Middle frontal gyrus (tissue), 1 donor: ENCODE data around the gene SON.
"Not testable (repeated sequence)": the region's sequence is repeated elsewhere in the genome, so short reads cannot be mapped to it uniquely, and the experiment has no call there.

ENCODE experiments used
- DNase-seq: peaks from one replicate; pipeline ENCODE4 v3.0.0-alpha.2; 2015; ENCODE audit warnings: low spot score; ENCODE audit errors: extremely low spot score

The SON gene

DNA sequence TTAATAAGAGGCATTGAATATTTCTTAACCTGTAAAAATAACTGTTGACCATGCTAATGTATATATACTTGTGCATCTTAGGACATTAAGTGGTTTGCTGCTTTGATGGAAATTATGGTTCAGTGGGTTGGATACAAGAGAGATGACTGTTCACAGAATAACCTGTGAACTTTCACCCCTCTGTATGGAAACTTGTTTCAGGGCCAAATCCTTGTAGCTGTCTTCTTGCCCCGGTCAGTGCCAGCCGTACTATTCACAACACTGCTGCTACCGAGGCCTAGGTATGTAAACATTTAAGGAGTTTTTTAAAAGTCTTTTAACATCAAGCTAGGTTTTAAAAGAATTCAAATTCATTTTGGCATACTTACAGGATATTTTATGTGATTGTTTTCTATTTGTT, 29.5 kb downstream of the SON start:
- DNase-seq, result no peak

DNA sequence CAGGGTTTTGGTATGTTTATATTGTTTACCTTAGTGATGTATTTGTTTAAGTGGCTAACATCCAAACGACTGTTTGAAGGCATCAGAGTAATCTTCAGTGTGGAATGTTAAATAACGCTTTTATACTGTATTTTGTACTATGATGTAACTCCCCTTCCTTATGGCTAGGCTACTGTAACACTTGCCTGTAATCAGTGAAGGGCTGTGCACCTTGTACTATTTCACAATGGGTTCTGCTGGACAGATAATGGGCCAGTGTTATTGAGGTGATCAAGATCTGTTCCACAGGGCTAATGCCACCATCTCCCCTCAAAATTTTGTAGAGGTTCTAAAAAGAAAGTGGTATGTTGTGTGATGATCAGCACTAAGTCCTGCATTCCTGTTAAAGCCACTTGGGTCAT, 33.9 kb downstream of the SON start:
- not testable (repeated sequence) for DNase-seq

DNA sequence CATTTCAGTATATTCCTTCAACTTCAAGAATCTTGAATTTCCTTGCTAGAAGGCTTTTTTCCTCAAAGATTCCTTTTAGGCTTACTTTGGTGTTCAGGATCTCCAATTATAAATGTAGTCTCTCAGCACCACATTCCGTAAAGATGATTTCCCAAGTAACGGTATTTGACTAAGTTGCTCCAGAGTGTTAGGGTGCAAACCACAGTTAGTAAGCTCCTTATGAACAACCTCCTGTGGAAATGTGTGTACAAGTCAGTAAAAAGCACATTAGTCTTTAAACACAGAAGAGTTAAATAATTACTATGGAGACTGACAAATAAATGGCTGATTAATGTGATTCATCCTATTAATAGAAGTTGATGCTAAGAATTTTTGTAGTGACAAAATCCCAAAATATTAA, 35.4 kb downstream of the SON start:
- no peak for DNase-seq

DNA sequence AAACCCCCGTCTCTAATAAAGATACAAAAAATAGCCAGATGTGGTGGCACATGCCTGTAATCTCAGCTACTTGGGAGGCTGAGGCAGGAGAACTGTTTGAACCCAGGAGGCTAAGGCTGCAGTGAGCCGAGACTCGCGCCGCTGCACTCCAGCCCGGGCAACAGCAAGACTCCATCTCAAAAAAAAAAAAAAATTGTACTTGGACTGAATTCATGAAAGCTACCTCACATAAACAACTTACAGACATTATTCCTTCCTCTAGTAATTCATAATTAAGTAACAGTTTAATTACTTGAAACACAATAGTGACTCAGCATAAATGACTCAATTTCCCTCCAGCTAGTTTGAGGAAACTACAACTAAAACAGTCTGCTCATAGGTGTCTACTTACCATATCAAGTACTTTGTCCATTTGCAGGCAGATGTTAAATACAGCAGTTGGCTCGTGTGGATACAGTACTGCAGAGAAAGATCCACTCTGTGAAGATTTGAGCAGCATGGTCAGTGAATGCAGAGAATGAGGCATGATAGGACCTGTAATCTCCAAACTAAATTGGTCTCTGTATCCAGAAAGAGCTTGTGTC, 36.2 kb downstream of the SON start:
- DNase-seq, result no peak

DNA sequence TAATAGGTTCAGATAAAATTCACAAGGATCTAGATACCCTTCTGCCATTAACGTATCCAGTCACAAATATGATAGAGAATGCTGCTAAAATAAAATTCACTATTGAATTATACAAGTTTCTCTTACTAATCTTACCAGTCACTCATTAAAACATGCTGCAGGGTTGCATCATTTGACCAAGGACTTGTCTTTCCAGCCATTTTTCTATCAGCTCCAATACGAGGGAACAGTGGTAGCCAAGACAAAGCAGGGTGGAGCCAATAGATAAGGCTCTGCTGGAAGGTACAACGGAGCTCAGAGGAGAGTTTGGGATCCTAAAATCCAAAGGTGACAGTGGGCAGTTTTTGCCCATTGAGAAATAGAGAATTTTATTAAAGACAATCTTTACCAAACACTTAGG, 41.6 kb downstream of the SON start:
- DNase-seq, result no peak

DNA sequence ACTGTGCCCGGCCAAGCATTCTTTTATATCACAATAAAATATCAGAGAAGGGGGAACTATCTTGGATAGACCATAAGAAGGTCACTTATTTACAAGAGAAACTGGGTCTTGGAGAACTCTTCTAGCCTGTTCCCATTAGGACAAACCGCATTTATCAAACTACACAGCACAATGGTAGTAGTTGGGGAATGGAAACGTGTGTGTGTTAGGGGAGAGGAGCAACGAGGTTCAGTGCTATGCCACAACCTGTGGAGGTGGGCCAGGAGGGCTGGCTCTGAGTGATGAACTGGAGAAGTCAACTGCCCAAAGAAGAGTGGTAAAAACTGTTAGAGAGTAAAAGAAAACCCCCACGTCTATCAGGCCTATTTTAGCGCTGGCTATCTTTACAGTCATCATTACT, 44.1 kb downstream of the SON start:
- no peak for DNase-seq

DNA sequence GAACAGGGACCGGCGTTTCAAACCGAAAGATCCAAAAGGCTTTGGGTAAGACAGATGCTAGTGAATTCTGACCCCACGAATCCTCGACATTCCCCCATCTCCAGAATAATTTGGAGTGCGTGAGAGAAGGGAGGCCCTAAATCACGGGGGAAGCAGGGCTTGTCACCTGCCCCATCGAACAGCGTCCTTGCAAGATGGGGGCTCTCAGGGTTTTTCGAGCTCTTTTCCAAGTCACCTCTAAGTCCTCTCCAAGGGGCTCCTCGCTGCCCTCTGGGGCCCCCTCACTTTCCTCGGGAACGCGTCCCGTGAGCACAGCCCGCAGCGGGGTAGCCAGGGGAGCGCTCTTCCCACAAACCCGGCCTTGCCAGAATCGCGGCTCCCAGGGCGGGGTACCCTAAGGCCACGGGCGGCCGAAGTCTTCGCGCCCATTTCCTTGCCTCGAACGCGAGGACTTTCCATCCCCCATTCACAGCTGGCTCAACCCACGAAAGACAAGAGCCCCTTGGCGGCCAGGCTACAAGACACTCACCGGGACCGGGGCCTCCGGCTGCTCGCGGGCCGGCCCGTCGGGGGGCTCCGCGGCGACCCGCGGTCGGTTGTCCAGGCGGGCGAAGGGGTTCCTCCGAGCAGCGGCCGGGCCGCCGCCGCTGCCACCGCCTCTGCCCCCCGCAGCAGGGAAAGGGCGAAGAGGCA, 45.1 kb downstream of the SON start:
- DNase-seq, result no peak

DNA sequence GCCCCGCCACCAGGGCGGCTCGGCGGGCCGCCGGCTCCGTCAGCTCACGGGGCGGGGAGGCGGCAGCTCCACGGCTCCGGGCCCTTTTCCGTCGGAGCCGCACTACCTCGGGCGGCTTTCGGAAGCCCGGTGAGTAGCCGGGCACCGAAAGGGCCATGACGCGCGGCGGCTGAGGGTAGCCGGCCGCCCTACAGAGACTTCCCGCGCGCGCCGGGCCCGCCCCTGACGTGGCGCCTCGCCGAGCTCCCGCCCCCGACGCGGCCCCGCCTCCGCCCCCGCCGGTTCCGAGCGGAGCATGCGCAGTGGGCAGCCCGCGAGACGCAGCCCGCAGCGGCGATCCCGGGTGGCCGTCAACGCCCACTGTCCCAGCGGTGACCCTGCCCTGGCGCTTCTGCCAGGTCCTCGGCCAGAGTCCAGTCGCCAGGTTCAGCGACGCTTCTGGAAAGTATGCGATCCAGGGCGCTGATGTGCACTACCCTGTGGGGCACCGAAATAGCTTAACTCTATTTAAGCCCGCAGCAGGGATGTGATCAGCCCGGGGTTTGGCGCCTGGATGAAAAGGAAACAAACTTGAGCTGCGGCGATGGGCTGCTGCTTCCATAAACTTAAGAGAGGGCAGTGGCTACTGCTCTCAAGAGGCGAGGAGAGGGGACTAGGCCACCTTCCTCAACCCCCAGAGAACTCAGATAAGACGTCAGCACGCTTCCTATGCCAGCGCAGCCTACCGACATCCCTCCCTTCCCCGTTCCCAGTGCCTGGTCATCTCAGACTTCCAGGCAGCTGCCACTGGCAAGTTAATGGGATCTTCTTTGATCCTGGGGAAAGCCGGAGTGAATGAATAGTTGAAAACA, 45.9 kb downstream of the SON start, which contains the start of gene DONSON:
TSS of gene DONSON (minus strand) at position 200 of the 851 bp plus-strand sequence. CDS start at position 157, 43 bp downstream.
- peak; percentile 56 for DNase-seq

DNA sequence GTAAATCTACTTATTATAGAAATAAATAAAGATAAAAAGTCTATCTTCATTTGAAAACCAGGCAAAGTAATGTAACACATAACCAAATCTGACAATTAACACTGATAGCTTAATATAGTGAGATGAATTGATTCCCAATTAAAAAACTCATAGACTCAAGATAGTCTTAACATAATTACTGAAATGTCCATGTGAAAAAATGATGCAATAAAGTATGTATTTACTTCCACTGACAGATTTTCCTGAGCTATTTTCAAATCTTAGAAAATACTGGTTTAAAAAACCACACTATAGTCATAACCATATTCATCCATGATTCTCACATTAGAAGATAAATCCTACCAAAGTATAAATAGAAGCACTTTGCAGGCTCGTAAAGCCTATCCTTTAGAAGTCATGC, 55.2 kb downstream of the SON start:
- DNase-seq, result no peak

DNA sequence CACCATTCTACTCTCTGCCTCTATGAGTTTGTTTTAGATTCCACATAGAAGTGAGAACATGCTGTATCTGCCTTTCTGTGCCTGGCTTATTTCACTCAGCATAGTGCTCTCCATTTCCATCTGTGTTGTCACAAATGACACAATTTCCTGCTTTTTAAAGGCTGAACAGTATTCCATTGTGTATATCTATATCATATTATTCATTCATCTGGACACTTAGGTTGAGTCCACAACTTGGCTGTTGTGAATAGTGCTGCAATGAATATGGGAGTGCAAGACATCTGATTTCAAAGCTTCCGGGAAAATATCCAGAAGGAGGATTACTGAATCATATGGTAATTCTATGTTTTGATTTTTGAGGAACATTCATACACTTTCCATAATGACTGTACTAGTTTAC, 65.7 kb downstream of the SON start:
- DNase-seq, result no peak

DNA sequence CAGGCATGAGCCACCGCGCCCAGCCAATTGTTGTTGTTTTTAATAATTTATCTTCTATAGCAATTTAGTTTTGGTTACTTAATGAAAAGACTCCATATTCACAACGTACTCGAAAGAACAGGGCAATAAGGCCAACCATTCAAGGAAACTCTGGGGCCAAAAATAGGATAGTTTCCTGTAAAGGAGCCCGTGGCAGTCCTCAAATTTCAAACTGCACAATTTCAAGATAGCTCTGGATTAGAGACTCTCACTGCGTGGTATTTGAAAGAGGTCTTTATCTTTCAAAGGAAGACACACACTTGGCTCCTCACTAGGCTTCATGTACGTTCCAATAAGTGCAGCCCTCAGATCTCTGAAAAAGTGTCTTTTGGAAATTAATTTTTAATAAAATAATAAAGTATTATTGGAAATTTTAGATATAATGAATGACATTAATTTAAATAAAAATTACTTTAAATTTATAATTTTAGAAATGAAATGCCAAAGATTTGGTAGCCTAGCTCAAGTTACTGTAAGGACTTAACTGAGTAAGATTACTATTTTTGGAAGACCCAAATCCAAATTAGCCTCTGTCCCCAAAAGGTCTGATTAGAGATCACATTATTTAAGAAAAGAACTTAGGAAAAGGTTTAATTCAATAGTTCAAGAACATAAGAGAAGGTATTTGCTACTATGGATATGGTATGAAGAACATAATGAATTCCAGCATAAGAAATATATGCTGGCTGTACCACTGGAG, 68.3 kb downstream of the SON start:
- DNase-seq, result no peak

DNA sequence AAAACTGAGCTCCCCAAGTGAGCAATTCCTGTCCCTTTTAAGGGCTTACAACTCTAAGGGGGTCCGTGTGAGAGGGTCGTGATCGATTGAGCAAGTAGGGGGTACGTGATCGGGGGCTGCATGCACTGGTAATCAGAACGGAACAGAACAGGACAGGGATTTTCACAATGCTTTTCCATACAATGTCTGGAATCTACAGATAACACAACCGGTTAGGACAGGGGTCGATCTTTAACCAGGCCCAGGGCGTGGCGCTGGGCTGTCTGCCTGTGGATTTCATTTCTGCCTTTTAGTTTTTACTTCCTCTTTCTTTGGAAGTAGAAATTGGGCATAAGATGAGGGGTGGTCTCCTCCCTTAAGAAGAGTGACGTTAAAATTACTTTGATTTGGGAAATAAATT, 74.7 kb downstream of the SON start:
- not testable (repeated sequence) for DNase-seq

DNA sequence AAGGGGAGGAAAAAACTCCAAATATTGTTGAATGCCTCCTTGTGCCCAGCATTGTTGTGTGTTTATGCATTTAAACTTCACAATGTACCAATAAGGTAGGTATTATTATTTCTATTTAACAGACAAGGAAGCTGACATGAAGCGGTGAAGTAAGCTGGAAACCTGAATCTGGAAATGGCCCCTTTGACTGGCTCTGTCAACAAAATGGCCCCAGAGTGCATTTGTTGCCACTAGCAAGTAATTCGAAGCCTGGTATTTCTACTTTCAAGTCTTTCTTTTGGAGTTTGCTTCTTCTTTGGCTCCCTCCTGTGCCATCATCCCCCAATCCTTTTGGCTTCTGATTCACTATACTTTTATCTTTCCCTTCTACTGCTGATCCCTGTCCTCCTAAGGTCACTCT, 75.6 kb downstream of the SON start:
- no peak for DNase-seq

DNA sequence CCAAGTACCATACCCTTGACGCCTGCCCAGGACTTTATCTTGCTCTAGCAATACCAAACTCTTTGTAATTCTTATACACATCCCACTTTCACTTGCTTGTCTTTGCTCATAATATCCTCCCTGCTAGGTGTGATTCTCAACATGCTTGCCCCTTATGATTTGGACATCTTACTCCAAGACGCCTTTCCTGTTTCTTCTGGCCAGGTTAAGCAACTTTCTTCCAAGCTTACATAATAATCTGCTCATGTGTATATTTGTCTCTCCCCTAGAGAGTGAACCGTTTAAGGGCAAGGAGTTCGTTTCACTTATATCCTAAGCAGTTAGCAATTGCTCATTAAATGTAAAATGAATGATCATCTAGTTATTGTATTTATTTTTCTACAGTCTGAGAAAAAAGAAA, 76.9 kb downstream of the SON start:
- no peak for DNase-seq

DNA sequence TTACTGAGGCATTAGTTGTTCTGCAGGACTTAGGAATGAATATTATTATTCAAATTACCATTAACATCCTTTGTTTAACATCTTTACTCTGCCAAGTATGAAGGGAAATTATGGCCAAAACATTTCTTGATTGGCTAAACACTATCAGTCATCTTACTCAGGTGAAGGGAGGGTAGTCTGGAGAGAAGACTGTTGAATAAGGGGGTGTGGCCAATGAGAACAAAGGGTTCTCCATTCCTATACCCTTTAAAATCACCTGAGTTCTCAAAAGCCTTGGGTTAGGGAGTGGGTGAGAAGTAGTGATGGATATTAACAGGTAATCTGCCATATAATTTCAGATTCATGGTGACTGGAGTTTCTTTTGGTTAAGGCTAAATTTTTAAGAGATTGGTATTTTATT, 79.4 kb downstream of the SON start:
- DNase-seq, result no peak

DNA sequence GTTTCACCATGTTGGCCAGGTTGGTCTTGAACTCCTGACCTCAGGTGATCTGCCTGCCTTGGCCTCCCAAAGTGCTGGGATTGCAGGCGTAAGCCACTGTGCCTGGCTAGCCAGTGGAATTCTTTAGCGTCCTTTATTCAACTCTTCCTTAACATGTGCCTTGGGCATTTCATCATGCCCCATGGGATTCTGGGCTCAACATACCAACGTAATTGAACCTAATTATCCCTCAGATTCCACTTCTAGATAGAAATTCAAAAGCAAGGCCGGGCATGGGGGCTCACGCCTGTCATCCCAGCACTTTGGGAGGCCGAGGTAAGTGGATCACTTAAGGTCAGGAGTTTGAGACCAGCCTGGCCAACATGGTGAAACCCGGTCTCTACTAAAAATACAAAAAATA, 83.3 kb downstream of the SON start:
- DNase-seq, result not testable (repeated sequence)
